ENCODE measurements around the gene GNB1. TPM values are rescaled to one million over a fixed set of nuclear protein-coding genes. Genes with fewer than 3 reads are reported as not detected.

The GNB1 gene
- total and polyA plus RNA-seq, 12 donors, result 79.6 to 482 (median 163) TPM

DNA sequence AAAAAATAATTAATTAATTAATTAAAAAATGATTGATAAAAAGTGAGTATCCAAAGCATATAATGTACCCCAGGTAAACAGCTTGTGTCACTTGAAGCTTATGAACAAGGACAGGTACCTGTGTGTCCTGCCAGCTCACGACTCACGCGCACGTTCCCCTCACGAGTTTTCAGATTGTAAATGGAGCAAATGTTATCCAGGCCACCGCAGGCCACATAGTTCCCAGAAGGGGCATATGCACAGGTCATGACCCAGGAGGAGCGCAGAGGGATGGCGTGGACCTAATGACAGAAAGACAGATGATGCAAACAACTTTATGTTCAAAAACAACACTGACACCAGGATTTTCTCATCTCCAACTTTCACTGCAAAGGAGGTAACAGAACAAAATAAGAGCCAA lies 86.6 kb downstream of the GNB1 start:
- Histone ChIP-seq H3K27ac (no peak overlapping the region), H3K4me3 (no peak overlapping the region), H3K27me3 (no peaks in the 10 kb centered on the region), H3K9me3 (replicated peaks in 1 of 3) (no peaks in the 10 kb centered on the region), H3K4me1 (replicated peaks in 1 of 2) (peaks cover 0 to 4% of the 10 kb centered on the region in 2 donors), H3K36me3 (replicated peaks in 1 of 2) (peaks cover 0 to 51% of the 10 kb centered on the region in 2 donors)
- WGBS, 4 donors, result 88 to 97% (median 94%) methylated on average over 8 of the region's 8 CpGs
- no peak for TF ChIP-seq POLR2A (IDR thresholded peaks at IDR 0.05)
- TF ChIP-seq, protein P1, sequence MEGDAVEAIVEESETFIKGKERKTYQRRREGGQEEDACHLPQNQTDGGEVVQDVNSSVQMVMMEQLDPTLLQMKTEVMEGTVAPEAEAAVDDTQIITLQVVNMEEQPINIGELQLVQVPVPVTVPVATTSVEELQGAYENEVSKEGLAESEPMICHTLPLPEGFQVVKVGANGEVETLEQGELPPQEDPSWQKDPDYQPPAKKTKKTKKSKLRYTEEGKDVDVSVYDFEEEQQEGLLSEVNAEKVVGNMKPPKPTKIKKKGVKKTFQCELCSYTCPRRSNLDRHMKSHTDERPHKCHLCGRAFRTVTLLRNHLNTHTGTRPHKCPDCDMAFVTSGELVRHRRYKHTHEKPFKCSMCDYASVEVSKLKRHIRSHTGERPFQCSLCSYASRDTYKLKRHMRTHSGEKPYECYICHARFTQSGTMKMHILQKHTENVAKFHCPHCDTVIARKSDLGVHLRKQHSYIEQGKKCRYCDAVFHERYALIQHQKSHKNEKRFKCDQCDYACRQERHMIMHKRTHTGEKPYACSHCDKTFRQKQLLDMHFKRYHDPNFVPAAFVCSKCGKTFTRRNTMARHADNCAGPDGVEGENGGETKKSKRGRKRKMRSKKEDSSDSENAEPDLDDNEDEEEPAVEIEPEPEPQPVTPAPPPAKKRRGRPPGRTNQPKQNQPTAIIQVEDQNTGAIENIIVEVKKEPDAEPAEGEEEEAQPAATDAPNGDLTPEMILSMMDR (IDR thresholded peaks at IDR 0.05), result no peak
- intact Hi-C loops (cut with DNase I), result no loop called here
- DNase-seq, result no peak

- no peaks in the 10 kb centered on the region for H3K9me3 ChIP-seq (replicated peaks in 1 of 3)
- intact Hi-C loops (cut with DNase I), result no loop called here
- whole genome bisulfite sequencing, 4 donors, result 97 to 100% (median 100%) methylated on average over 1 of the region's 1 CpG
- no peak overlapping the region for H3K4me3 ChIP-seq
- TF ChIP-seq, protein P1 (IDR thresholded peaks at IDR 0.05), result no peak
- TF ChIP-seq POLR2A (IDR thresholded peaks at IDR 0.05), result no peak
- DNase-seq, result no peak
- H3K27me3 ChIP-seq, result no peaks in the 10 kb centered on the region
- H3K36me3 ChIP-seq (replicated peaks in 1 of 2), result peaks cover 0 to 51% of the 10 kb centered on the region in 2 donors
- H3K4me1 ChIP-seq (replicated peaks in 1 of 2), result peaks cover 0 to 4% of the 10 kb centered on the region in 2 donors
- H3K27ac ChIP-seq, result no peak overlapping the region
These were observed 88.0 kb downstream of the GNB1 start for GRCh38 chr1:1802871-1803270.

GRCh38 chr1:1799716-1800115 lies 91.2 kb downstream of the GNB1 start:
- H3K36me3 ChIP-seq (replicated peaks in 1 of 2), result peaks cover 0 to 61% of the 10 kb centered on the region in 2 donors
- intact Hi-C loops (cut with DNase I), result no loop called here

GRCh38 chr1:1797731-1798341 lies 93.1 kb downstream of the GNB1 start:
- Histone ChIP-seq H3K4me1 (replicated peaks in 1 of 2) (no peaks in the 10 kb centered on the region), H3K4me3 (no peak overlapping the region), H3K9me3 (replicated peaks in 1 of 3) (no peaks in the 10 kb centered on the region), H3K27ac (no peak overlapping the region), H3K27me3 (no peaks in the 10 kb centered on the region), H3K36me3 (replicated peaks in 1 of 2) (peaks cover 0 to 57% of the 10 kb centered on the region in 2 donors)
- intact Hi-C loops (cut with DNase I), result no loop called here
- 87 to 94% (median 92%) methylated on average over 11 of the region's 11 CpGs for WGBS, 4 donors
- no peak for DNase-seq
- no peak for TF ChIP-seq POLR2A (IDR thresholded peaks at IDR 0.05)
- TF ChIP-seq, protein P1 (IDR thresholded peaks at IDR 0.05), result no peak

More at GRCh38 chr1:1799716-1800115, 91.2 kb downstream of the GNB1 start:
- H3K9me3 ChIP-seq (replicated peaks in 1 of 3), result no peaks in the 10 kb centered on the region
- no peaks in the 10 kb centered on the region for H3K27me3 ChIP-seq
- TF ChIP-seq POLR2A (IDR thresholded peaks at IDR 0.05), result no peak
- TF ChIP-seq, protein P1 (IDR thresholded peaks at IDR 0.05), result no peak
- no peak overlapping the region for H3K4me3 ChIP-seq
- H3K27ac ChIP-seq, result no peak overlapping the region
- H3K4me1 ChIP-seq (replicated peaks in 1 of 2), result no peaks in the 10 kb centered on the region
- no peak for DNase-seq
- 82 to 98% (median 86%) methylated on average over 5 of the region's 5 CpGs for WGBS, 4 donors

Data from adrenal gland (tissue), 12 donors.